ENCODE results near the gene JMJD1C.

JMJD1C gene

GRCh38 chr10:63409465-63410027 lies 56.2 kb downstream of the JMJD1C start:
- Histone ChIP-seq H3K9me3 (ENCODE audit: control insufficient read depth, low read length) (no peaks in the 10 kb centered on the region), H2AFZ (no peak overlapping the region), H3K27ac (no peak overlapping the region), H3K79me2 (peaks cover 25% of the 10 kb centered on the region), H3K4me3 (ENCODE audit: low read depth, low read length) (no peak overlapping the region), H3K4me1 (no peaks in the 10 kb centered on the region), H3K4me2 (ENCODE audit: low read length) (no peak overlapping the region), H3K27me3 (ENCODE audit: control insufficient read depth, insufficient read depth, low read length) (no peaks in the 10 kb centered on the region), H3K9ac (no peak overlapping the region), H3K36me3 (ENCODE audit: control insufficient read depth, insufficient read depth, low read length) (no peaks in the 10 kb centered on the region)
- no peak for TF ChIP-seq CTCF (IDR thresholded peaks at IDR 0.05)

- H3K27ac ChIP-seq: no peak overlapping the region
- no peaks in the 10 kb centered on the region for H3K36me3 ChIP-seq (ENCODE audit: control insufficient read depth, insufficient read depth, low read length)
- no peak for TF ChIP-seq CTCF (IDR thresholded peaks at IDR 0.05)
- no peaks in the 10 kb centered on the region for H3K27me3 ChIP-seq (ENCODE audit: control insufficient read depth, insufficient read depth, low read length)
- H2AFZ ChIP-seq: no peak overlapping the region
- no peak overlapping the region for H3K9ac ChIP-seq
- no peak overlapping the region for H3K4me3 ChIP-seq (ENCODE audit: low read depth, low read length)
- H3K9me3 ChIP-seq (ENCODE audit: control insufficient read depth, low read length): no peaks in the 10 kb centered on the region
- peak overlapping the region; percentile 6 for H3K4me2 ChIP-seq (ENCODE audit: low read length)
- peaks cover 31% of the 10 kb centered on the region for H3K79me2 ChIP-seq
- H3K4me1 ChIP-seq: no peaks in the 10 kb centered on the region
These were observed 58.6 kb downstream of the JMJD1C start for GRCh38 chr10:63407136-63407662.

- no peak for TF ChIP-seq CTCF (IDR thresholded peaks at IDR 0.05)
These were observed 69.5 kb downstream of the JMJD1C start for GRCh38 chr10:63396133-63396761.

GRCh38 chr10:63393050-63393449 lies 72.7 kb downstream of the JMJD1C start:
- H3K27ac ChIP-seq: no peak overlapping the region
- no peaks in the 10 kb centered on the region for H3K4me1 ChIP-seq
- H3K4me3 ChIP-seq (ENCODE audit: low read depth, low read length): no peak overlapping the region
- H3K4me2 ChIP-seq (ENCODE audit: low read length): no peak overlapping the region
- no peak for TF ChIP-seq CTCF (IDR thresholded peaks at IDR 0.05)
- no peaks in the 10 kb centered on the region for H3K36me3 ChIP-seq (ENCODE audit: control insufficient read depth, insufficient read depth, low read length)
- peaks cover 61% of the 10 kb centered on the region for H3K79me2 ChIP-seq
- no peak overlapping the region for H2AFZ ChIP-seq
- no peak overlapping the region for H3K9ac ChIP-seq
- H3K27me3 ChIP-seq (ENCODE audit: control insufficient read depth, insufficient read depth, low read length): no peaks in the 10 kb centered on the region
- H3K9me3 ChIP-seq (ENCODE audit: control insufficient read depth, low read length): no peaks in the 10 kb centered on the region

More at GRCh38 chr10:63396133-63396761, 69.5 kb downstream of the JMJD1C start:
- no peaks in the 10 kb centered on the region for H3K4me1 ChIP-seq
- no peak overlapping the region for H3K27ac ChIP-seq
- H3K4me2 ChIP-seq (ENCODE audit: low read length): no peak overlapping the region
- peaks cover 63% of the 10 kb centered on the region for H3K79me2 ChIP-seq
- H3K27me3 ChIP-seq (ENCODE audit: control insufficient read depth, insufficient read depth, low read length): no peaks in the 10 kb centered on the region
- no peak overlapping the region for H2AFZ ChIP-seq
- H3K4me3 ChIP-seq (ENCODE audit: low read depth, low read length): no peak overlapping the region
- H3K9ac ChIP-seq: no peak overlapping the region
- no peaks in the 10 kb centered on the region for H3K9me3 ChIP-seq (ENCODE audit: control insufficient read depth, low read length)
- no peaks in the 10 kb centered on the region for H3K36me3 ChIP-seq (ENCODE audit: control insufficient read depth, insufficient read depth, low read length)

GRCh38 chr10:63392224-63392623 lies 73.6 kb downstream of the JMJD1C start:
- H3K79me2 ChIP-seq: peaks cover 61% of the 10 kb centered on the region
- no peaks in the 10 kb centered on the region for H3K27me3 ChIP-seq (ENCODE audit: control insufficient read depth, insufficient read depth, low read length)
- H3K4me1 ChIP-seq: no peaks in the 10 kb centered on the region
- H3K9ac ChIP-seq: no peak overlapping the region
- no peaks in the 10 kb centered on the region for H3K9me3 ChIP-seq (ENCODE audit: control insufficient read depth, low read length)
- no peak for TF ChIP-seq CTCF (IDR thresholded peaks at IDR 0.05)
- no peak overlapping the region for H3K27ac ChIP-seq
- H3K4me3 ChIP-seq (ENCODE audit: low read depth, low read length): no peak overlapping the region
- no peaks in the 10 kb centered on the region for H3K36me3 ChIP-seq (ENCODE audit: control insufficient read depth, insufficient read depth, low read length)
- H3K4me2 ChIP-seq (ENCODE audit: low read length): no peak overlapping the region
- no peak overlapping the region for H2AFZ ChIP-seq
